NCI-H446 (cell line): Measurements from ENCODE around the gene SNX1.

Experiments used
- DNase-seq, 2 experiments: peaks; one replicate each; lab custom pipeline; 2025; lab: John Stamatoyannopoulos, UW

Gene SNX1

GRCh38 chr15:64163659-64164362, 68.0 kb downstream of the SNX1 start:
- no peak for DNase-seq

- no peak for DNase-seq
These were observed 68.7 kb downstream of the SNX1 start for GRCh38 chr15:64164436-64164835.

GRCh38 chr15:64166102-64166890, 70.5 kb downstream of the SNX1 start:
- no peak for DNase-seq

GRCh38 chr15:64180235-64180824, 84.5 kb downstream of the SNX1 start:
- DNase-seq: no peak

GRCh38 chr15:64182859-64183370, 87.1 kb downstream of the SNX1 start:
- DNase-seq: no peak

GRCh38 chr15:64185146-64185911, 89.5 kb downstream of the SNX1 start:
- no peak for DNase-seq

- no peak for DNase-seq
These were observed 91.8 kb downstream of the SNX1 start for GRCh38 chr15:64187396-64188191.
